Esophagus squamous epithelium (tissue), 4 donors: ENCODE data around the gene IDH3B.
"Not testable (repeated sequence)": the region's sequence is repeated elsewhere in the genome, so short reads cannot be mapped to it uniquely, and the experiment has no call there.

Experiments
- POLR2A ChIP-seq, 4 donors: fragments of 450-650 bp; IDR thresholded peaks; one replicate each; pipeline ENCODE4 v1.6.1; 2017; ENCODE audit warnings: antibody characterized with exemption in 4 of 4, mild to moderate bottlenecking in 4 of 4, moderate library complexity in 3 of 4
- TF ChIP-seq, protein P1 (sequence below), 6 experiments: fragments of 450-650 bp in 4 of 6; fragments of 200-600 bp in 2 of 6; sonication (generic) in 2 of 6; IDR thresholded peaks; one replicate each; pipeline ENCODE4 v1.5.1; 2016 to 2019; ENCODE audit warnings: antibody characterized with exemption in 6 of 6, mild to moderate bottlenecking in 4 of 6, moderate library complexity in 4 of 6

GRCh38 chr20:2682040-2682439, 18.0 kb upstream of the IDH3B start:
- TF ChIP-seq, protein P1, sequence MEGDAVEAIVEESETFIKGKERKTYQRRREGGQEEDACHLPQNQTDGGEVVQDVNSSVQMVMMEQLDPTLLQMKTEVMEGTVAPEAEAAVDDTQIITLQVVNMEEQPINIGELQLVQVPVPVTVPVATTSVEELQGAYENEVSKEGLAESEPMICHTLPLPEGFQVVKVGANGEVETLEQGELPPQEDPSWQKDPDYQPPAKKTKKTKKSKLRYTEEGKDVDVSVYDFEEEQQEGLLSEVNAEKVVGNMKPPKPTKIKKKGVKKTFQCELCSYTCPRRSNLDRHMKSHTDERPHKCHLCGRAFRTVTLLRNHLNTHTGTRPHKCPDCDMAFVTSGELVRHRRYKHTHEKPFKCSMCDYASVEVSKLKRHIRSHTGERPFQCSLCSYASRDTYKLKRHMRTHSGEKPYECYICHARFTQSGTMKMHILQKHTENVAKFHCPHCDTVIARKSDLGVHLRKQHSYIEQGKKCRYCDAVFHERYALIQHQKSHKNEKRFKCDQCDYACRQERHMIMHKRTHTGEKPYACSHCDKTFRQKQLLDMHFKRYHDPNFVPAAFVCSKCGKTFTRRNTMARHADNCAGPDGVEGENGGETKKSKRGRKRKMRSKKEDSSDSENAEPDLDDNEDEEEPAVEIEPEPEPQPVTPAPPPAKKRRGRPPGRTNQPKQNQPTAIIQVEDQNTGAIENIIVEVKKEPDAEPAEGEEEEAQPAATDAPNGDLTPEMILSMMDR (IDR thresholded peaks at IDR 0.05), result not testable (repeated sequence)
- TF ChIP-seq POLR2A (IDR thresholded peaks at IDR 0.05), result not testable (repeated sequence)
